Measurements from ENCODE around the gene IMMP2L.
"Not testable (repeated sequence)": the region's sequence is repeated elsewhere in the genome, so short reads cannot be mapped to it uniquely, and the experiment has no call there.

IMMP2L gene

DNA sequence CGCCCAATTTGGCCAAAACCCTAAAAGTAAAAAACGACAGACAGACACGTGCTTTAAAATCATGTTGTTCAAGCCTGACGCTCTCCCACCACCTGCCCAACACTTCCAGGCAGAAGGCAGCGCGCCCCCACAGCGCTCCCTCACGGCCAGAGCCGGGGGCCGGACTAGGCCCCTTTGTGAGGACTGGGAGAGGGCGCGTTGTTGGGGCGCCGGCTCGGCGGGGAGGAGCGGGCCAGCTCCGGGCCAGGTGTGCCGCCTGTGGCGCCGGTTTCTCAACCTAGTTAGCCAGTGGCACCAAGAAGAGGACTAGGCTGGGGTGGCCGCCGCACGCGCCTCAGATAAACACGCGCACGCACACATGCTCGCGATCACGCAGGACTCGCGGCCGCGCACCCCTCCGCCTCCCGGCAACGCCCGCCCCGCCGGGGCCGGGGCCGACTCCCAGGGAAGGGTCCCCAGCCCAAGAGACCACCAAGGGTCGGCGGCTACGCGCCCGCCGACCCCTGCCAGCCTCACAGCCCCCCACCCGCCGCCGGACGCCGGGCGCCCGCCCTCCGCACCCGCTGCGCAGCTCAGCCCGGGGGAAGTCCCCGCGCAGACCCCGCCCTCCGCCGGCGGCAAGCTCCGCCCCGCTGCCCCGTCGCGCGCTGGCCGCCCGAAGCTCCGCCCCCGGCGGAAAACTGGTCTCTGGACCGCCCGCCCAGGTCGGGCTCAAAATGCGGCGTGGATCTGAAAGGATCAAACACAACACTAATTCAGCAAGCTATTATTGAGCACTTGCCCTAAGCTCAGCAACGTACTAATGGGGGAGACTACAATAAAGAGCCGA, at the start of gene IMMP2L:
TSS of gene IMMP2L (minus strand) at position 589 of the 829 bp plus-strand sequence.
- peak; percentile 75 for DNase-seq (ENCODE audit: low read depth)

DNA sequence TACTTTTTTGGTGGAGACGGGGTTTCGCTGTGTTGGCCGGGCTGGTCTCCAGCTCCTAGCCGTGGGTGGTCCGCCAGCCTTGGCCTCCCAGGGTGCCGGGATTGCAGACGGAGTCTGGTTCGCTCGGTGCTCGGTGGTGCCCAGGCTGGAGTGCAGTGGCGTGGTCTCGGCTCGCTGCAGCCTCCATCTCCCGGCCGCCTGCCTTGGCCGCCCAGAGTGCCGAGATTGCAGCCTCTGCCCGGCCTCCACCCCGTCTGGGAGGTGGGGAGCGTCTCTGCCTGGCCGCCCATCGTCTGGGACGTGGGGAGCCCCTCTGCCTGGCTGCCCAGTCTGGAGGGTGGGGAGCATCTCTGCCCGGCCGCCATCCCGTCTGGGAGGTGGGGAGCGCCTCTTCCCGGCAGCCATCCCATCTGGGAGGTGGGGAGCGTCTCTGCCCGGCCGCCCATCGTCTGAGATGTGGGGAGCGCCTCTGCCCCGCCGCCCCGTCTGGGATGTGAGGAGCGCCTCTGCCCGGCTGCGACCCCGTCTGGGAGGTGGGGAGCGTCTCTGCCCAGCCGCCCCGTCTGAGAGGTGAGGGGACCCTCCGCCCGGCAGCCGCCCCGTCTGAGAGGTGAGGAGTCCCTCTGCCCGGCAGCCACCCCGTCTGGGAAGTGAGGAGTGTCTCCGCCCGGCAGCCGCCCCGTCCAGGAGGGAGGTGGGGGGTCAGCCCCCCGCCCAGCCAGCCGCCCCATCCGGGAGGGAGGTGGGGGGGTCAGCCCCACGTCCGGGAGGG, 47.4 kb upstream of the IMMP2L start:
- DNase-seq (ENCODE audit: low read depth) = not testable (repeated sequence)

DNA sequence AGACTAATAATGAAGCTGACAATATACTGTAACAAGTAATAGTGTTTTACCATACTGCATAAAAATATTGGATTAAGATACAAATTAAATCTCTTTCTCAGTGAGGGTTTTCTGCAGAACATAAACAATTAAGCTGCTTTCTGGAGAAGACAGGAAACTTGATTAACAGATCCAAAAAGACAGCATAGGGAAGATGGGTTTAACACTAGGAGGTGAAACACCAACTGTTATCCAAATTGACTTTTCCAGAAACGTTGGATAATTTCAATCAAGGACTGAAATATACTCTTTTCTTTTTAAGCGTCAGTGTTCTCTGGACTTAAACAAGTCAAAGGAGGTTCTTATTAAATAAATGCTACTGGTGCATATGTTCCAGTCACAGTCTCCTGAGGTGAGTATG, 45.3 kb upstream of the IMMP2L start:
- DNase-seq (ENCODE audit: low read depth) = no peak

DNA sequence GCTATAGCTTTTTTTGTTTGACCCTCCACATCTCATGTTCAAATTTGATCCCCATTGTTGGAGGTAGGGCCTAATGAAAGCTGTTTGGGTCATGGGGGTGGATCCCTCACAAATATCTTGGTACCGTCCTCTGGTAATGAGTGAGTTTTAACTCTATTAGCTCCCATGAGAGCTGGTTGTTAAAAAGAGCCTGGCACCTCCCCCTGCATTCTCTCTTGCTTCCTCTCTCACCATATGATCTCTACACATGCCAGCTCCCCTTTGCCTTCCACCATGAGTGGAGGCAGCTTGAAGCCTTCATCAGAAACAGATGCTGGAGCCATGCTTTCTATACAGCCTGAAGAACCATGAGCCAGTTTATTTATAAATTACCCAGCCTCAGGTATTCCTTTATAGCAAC, 43.0 kb upstream of the IMMP2L start:
- no peak for DNase-seq (ENCODE audit: low read depth)

DNA sequence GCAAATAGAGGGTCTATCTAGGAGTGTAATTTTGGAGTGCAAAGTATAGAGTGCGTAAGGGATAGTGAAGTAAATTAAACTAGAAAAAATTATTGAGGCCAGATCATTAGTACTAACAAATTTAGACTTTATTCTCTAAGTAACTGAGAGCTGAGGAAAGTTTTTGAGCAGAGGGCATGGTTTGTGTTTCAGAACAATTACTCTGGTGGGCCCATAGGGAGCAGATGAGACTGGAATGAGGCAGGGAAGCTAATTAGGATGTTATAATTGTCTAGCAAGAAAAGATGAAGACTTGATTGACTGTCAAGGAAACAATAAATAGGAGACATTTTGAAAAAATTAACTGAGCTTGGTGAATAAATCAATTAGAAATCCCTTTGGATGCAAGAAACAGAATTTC, 37.8 kb upstream of the IMMP2L start:
- no peak for DNase-seq (ENCODE audit: low read depth)

DNA sequence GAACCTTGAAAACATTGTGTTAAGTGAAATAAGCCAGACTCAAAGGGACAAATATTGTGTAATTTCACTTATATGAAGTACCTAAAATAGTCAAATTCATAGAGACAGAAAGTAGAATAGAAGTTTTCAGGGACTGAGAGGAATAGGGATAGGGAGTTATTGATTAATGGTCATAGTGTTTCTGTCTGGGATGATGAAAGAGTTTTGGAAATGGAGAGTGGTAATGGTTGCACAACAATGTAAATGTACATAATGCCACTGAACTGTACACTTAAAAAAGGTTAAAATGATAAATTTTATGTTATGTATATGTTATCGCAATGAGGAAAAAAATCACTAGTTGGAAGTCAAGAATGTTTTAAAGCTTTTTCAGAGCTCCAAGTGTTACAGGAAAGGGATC, 33.5 kb upstream of the IMMP2L start:
- DNase-seq (ENCODE audit: low read depth) = no peak

DNA sequence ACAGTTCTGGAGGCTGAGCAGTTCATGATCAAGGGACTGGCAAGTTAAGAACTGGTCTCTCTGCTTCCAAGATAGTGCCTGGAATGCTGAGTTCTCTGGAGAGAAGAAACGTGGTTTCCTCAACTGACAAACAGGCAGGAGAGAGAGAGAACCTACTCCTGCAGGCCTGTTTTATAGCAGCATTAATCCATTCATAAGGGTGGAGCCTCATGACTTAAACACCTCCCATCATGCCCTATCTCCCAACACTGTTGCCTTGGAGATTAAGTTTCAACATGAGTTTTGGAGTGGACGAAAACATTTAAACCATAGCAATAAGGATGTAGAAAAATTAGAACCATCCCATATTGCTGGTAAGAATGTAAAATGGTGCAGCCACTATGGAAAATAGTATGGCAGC, 32.3 kb upstream of the IMMP2L start:
- DNase-seq (ENCODE audit: low read depth) = no peak

DNA sequence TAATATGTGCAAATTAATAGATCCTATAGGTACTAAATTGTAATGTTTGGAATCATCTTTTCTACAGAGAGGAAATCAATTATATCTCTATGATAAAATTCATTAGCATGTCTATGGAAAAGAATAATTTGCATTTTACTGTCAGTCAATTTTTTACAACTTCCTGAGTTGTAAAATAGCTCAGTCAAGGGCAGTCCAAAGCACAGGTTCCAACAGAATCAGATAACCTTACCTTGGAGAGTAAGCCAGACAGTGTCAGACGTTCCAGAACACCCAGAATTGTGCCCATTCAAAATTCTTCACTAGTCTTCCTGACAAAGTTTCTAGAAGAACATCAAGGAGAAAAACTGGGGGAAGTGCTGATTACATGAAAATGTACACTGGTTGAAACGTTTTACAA, 31.1 kb upstream of the IMMP2L start:
- no peak for DNase-seq (ENCODE audit: low read depth)

DNA sequence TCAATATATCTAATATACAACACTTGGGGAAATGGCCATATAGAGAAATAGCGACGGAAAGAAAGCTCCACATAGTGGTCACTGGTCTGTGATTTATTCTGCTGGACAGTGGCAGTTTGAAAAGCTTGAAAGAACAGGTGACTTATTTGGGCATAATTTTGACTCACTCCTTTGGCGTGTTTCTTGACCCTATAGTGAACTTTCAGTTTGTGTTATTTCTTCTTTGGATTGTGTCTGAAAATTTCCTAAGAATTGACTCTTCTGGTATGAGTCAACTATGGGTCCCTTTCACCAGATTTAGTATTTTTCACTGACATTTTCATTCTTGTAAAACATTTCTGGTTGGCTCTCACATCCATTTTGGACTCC, 25.8 kb upstream of the IMMP2L start:
- no peak for DNase-seq (ENCODE audit: low read depth)

DNA sequence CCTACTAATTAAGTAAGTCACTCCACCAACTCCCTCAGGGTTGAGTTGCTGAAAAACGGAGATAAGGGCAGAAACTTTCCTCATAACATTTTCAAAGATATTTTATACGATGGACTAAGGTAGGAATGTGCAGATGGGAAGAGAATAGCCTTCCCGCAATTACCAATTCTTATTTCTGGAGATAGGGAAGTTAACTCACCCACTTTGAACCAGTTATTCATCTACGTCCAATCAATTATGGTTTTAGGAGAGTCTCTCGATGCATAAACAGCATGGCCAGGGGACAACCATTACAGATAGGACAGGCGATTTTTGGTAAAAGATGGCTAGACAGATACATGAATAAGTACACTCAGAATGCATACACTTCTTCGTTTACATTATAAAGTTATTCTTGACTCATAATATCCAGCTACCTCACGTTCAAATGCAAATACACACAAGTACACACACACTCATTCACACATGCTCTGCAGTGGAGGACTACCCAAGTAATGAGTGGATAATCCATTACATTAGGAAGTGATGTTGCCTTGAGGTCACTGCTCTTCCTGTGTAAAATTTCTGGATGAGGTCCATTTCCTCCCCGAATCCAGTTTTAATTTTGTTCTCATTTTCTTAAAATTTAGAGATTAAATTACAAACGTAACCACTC, 25.2 kb upstream of the IMMP2L start:
- no peak for DNase-seq (ENCODE audit: low read depth)

DNA sequence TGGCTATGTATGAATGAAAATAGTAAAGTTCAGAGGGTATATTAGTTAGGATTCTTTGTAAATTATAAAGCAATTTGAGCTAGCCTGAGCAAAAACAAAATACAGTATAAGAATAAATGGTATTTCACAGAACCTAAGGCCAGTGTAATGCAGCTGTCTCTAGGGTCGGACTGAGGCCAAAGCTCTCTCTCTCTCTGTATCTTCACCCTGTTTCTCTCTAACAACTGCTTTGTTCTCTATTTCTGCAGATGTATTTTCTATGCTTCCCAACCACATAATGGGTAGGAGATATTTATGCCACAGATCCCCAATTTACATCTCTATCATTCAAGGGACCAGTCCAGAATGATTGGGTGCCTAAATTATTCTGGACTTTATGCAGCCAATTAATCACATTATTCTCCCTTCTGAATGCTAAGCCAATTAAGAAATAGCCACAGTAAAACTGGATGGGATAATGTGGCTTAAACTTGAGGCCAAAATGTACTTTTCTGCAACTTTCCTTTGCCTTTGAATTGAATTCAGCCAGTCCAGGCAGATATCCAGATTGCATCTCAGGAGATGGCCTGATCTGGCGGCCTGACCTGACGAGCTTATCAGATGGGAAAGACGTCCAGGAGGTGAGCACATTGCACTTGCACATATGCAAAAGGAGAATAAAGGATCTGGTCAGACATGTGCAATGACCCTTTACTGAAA, 24.6 kb upstream of the IMMP2L start:
- no peak for DNase-seq (ENCODE audit: low read depth)

DNA sequence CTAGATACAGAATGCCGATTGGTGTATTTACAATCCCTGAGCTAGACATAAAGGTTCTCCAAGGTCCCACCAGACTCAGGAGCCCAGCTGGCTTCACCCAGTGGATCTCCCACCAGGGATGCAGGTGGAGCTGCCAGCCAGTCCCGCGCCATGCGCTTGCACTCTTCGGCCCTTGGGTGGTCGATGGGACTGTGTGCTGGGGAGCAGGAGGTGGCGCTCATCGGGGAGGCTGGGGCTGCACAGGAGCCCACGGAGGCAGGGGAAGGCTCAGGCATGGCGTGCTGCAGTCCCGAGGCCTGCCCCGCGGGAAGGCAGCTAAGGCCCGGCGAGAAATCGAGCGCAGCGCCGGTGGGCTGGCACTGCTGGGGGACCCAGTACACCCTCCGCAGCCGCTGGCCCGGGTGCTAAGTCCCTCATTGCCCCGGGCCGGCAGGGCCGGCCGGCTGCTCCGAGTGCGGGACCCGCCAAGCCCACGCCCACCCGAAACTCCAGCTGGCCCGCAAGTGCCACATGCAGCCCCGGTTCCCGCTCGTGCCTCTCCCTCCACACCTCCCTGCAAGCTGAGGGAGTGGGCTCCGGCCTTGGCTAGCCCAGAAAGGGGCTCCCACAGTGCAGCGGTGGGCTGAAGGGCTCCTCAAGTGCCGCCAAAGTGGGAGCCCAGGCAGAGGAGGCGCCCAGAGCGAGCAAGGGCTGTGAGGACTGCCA, 19.6 kb upstream of the IMMP2L start:
- not testable (repeated sequence) for DNase-seq (ENCODE audit: low read depth)

DNA sequence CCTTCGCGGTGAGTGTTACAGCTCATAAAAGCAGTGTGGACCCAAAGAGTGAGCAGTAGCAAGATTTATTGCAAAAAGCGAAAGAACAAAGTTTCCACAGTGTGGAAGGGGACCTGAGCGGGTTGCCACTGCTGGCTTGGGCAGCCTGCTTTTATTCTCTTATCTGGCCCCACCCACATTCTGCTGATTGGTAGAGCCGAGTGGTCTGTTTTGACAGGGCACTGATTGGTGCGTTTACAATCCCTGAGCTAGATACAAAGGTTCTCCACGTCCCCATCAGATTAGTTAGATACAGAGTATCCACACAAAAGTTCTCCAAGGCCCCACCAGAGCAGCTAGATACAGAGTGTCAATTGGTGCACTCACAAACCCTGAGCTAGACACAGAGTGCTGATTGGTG, 18.9 kb upstream of the IMMP2L start:
- not testable (repeated sequence) for DNase-seq (ENCODE audit: low read depth)

DNA sequence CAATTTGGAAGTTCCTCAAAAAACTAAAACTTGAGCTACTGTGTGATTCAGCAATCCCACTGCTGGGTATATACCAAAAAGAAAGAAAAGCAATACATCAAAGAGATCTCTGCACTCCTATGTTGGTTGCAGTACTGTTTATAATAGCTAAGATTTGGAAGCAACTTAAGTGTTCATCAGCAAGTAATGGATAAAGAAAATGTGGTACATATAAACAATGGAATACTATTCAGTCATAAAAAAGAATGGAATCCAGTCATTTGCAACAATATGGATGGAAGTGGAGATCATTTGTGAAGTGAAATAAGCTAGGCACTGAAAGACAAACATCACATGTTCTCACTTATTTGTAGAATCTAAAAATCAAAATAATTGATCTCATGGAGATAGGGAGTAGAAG, 16.5 kb upstream of the IMMP2L start:
- no peak for DNase-seq (ENCODE audit: low read depth)

DNA sequence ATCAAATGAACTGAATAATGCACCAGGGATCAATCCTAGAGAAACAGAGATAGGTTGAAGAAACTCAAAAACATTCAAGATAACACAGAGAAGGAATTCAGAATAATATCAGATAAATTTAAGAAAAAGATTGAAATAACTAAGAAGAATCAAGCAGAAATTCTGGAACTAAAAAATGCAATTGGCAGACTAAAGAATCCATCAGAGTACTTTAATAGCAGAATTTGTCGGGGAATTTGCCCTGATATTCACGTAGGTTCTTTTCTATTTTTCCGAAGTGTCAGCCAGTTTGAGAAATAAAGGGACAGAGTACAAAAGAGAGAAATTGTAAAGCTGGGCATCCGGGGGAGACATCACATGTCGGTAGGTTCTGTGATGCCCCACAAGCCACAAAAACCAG, 9.4 kb upstream of the IMMP2L start:
- DNase-seq (ENCODE audit: low read depth) = no peak

DNA sequence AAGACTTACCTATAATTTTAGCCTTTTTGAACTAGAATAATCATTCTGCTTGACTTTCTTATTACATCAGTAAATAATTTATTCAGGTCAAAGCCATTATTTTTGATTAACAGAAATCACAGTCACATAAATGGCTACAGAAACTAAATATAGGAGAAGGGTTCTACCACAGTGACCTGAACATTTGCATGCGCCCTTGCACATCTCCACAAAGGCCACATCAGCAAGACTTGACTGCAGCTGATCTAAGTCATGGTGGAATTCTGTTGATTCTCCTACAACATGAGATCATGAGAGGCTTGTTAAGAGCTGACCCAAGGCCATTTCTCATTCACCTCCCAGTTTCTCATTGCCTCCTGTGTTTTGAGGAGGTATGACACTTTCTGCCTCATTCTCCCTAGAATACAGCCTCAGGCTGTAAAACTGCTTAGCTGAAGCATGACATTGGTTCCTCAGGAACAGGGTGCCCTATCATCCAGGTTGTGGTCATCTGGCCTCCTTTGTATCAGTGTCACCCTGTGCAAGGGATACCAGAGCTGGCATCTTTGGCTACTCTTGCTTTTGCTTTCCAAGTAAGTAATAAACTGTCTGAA, 6.7 kb upstream of the IMMP2L start:
- no peak for DNase-seq (ENCODE audit: low read depth)

DNA sequence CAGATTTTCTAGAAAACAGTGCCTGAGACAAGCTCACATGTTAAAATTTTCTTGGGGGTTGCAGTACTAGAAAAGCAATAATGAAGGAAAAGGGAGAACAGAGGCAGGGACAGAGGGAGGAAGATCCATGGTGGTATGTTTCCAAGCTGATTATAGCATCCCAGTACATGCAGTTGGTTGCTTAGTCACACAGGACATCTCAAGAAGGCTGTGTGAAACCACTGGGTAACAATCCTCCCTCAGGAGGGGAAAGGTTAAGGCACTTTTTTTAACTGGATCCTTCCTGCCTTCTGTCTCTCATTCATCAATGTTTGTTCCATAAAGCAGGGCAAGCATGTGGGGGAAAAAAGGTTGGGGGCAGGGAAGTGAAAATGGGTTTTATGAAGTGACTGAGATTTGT, 6.1 kb upstream of the IMMP2L start:
- DNase-seq (ENCODE audit: low read depth) = no peak

DNA sequence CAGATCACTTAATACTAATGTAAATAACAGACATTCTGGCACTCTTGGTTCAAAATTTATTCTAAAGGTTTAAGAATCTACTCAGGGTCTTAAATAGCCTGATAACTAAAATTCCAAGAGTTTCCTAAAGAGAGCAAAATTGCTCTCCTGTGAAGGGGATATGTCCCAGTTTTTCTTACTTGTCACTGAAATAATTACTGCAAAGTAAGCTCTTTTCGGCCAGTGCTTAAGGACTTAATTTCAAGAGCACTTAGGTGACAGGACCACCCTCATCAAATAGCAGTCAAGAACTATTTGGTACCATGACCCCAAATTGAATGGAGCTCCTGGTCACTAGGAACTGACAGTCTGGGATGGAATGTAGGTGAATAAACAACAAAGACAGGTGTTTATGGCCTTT, 1.8 kb upstream of the IMMP2L start:
- DNase-seq (ENCODE audit: low read depth) = no peak

DNA sequence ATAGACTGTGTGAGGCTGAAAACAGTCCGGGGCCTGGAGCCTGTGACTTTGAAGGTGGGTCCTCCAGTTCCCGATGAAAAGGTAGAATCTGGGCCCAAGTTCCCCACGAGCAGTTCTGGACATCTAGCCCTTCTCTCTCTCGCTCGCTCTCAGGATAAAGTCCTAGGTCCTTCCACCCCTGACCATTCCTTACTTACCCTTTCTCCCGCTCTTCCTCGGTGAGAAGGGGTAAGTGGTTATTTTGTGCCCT, 713 bp downstream of the IMMP2L start:
- DNase-seq (ENCODE audit: low read depth) = no peak

DNA sequence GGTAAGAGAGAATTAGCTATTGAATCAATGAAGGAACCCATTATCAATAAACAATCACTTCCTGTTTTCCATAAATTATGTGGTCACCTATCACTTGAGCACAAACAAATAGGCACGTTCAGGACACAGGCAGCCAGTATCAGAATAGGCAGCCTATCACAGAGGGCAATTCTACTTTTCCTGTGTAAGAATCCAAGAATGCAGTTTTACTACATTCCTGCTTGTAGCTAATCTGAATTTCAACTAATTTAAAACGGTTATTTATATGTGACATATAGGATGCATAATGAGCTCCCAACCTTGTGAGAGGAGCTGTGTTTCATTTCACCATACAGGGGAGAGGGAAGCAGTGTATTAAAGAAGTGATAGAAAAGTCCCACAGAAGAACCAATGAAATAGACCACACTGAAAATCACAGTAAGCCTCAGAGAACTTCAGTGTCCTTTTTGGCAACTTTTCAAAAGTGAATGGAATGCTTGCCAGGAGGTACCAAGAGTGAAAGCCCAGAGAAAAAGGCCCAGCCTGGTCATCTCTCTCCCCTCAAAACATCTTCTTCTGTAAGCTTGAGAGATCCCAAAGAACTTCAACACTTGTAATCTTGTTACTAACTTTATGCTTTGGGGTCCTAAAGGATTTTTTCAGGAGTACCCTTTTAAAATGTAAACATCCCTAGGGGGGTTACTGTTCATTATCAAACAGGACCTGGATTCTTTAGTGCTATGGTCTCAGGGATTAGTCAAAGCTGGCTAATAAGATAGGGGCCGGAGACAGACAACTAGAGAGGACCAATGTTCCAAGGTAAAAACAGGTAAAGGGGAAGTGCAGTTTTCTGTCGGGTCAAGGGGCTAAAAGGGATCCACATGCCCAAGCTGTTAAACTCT, 1.3 kb downstream of the IMMP2L start:
- DNase-seq (ENCODE audit: low read depth) = no peak

DNA sequence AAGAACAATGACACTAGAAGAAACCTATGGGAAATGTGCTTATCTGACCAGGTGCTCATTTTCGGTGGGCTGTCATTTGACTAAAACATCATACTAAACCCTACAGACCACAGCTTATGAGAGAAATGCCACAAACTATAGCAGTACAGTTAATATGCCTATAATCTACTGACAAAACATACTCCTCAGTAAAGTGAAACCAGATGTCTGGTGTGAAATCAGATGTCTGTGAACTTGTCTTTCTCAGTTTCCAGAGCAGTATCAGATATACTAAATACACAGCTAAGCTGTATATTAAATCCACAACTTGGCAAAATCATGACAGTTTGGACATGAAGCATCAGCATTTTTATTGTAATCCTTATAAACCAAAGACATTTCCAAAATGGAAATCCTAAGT, 3.3 kb downstream of the IMMP2L start:
- DNase-seq (ENCODE audit: low read depth) = no peak
